GM18951 (cell line): ENCODE measurements around the gene PCDHGA6.
"Not testable (repeated sequence)": the region's sequence is repeated elsewhere in the genome, so short reads cannot be mapped to it uniquely, and the experiment has no call there.

Experiments used
- POLR2A ChIP-seq: IDR thresholded peaks from 4 replicates; pipeline ENCODE4 v1.6.1; 2011; ENCODE audit warnings: mild to moderate bottlenecking; ENCODE audit not compliant: insufficient read length, insufficient read depth; ENCODE audit errors: extremely low read depth
- in situ Hi-C: fragments of 300-500 bp; cut with MboI; formaldehyde crosslinking; loops from one replicate; pipeline ENCODE4 v1.12.0; 2022; ENCODE audit warnings: low sequenced_read_pairs, mixed read lengths, inconsistent platforms; ENCODE audit not compliant: unreplicated experiment

PCDHGA6 gene

GRCh38 chr5:141392429-141393198 is 18.9 kb downstream of the PCDHGA6 start, which contains the start of gene PCDHGA8:
Gene PCDHGA8, plus strand, starts transcription at chr5:141392633. Its CDS starts 181 bp downstream, at chr5:141392814.
- in situ Hi-C loops = no loop called here
- no peak for TF ChIP-seq POLR2A

GRCh38 chr5:141393267-141393666 is 19.6 kb downstream of the PCDHGA6 start:
- in situ Hi-C loops = no loop called here
- no peak for TF ChIP-seq POLR2A

- in situ Hi-C loops = not testable (repeated sequence)
Measured at GRCh38 chr5:141394401-141395187, 20.9 kb downstream of the PCDHGA6 start.

GRCh38 chr5:141397756-141398551 is 24.3 kb downstream of the PCDHGA6 start, which contains the start of gene PCDHGB5:
Gene PCDHGB5, plus strand, starts transcription at chr5:141397947. Its CDS starts 181 bp downstream, at chr5:141398128.
- in situ Hi-C loops = not testable (repeated sequence)

- in situ Hi-C loops = no loop called here
- no peak for TF ChIP-seq POLR2A
Measured at GRCh38 chr5:141398608-141399007, 24.9 kb downstream of the PCDHGA6 start.

- TF ChIP-seq POLR2A = no peak
Measured at GRCh38 chr5:141399555-141400258, 26.0 kb downstream of the PCDHGA6 start.

GRCh38 chr5:141402553-141403243 is 29.0 kb downstream of the PCDHGA6 start, which contains the start of gene PCDHGA9:
Gene PCDHGA9, plus strand, starts transcription at chr5:141402778. Its CDS starts 175 bp downstream, at chr5:141402953.
- in situ Hi-C loops = no loop called here
- no peak for TF ChIP-seq POLR2A

More at GRCh38 chr5:141399555-141400258, 26.0 kb downstream of the PCDHGA6 start:
- in situ Hi-C loops = no loop called here

- in situ Hi-C loops = no loop called here
- TF ChIP-seq POLR2A = no peak
Measured at GRCh38 chr5:141403387-141403786, 29.7 kb downstream of the PCDHGA6 start.

- in situ Hi-C loops = not testable (repeated sequence)
Measured at GRCh38 chr5:141407790-141408505, 34.3 kb downstream of the PCDHGA6 start, which contains the start of gene PCDHGB6. Gene PCDHGB6, plus strand, starts transcription at chr5:141408021. Its CDS starts 182 bp downstream, at chr5:141408203.

- in situ Hi-C loops = no loop called here
- TF ChIP-seq POLR2A = no peak
Measured at GRCh38 chr5:141409598-141410306, 36.1 kb downstream of the PCDHGA6 start.

- in situ Hi-C loops = no loop called here
- no peak for TF ChIP-seq POLR2A
Measured at GRCh38 chr5:141411575-141411974, 37.9 kb downstream of the PCDHGA6 start.
